ENCODE measurements around the gene OGT. TPM values are rescaled to one million over a fixed set of nuclear protein-coding genes. Genes with fewer than 3 reads are reported as not detected.
A peak's percentile ranks its signal among the peaks of the same experiment; 100 is the strongest.

Gene OGT
- polyA plus RNA-seq, 1 experiment: 252 TPM

GRCh38 chrX:71532078-71532752 lies 689 bp upstream of the OGT start:
- Histone ChIP-seq H3K27me3 (ENCODE audit: control insufficient read depth, insufficient read depth, low read length) (no peaks in the 10 kb centered on the region), H3K4me3 (ENCODE audit: low read depth, low read length) (peak overlapping the region; percentile 91), H3K9me3 (ENCODE audit: control insufficient read depth, insufficient read depth, low read length) (no peaks in the 10 kb centered on the region), H3K27ac (ENCODE audit: low read depth, low read length) (peak overlapping the region; percentile 65)
- DNase-seq (ENCODE audit: low read depth, low spot score): no peak
- CTCF ChIA-PET: no interaction called here
- TF ChIP-seq CTCF (IDR thresholded peaks at IDR 0.05; ENCODE audit: low read depth, low read length): no peak
- POLR2A ChIA-PET: interaction anchor here (1.2 to 1.9 kb wide), 2 partner anchors 10 to 11 kb away, joined by 4 to 10 read pairs; no protein-coding TSS in a partner anchor

GRCh38 chrX:71533516-71533850 lies 579 bp downstream of the OGT start:
- ChIA-PET CTCF (interaction anchor here (1.5 kb wide), 1 partner anchor 119 kb away, joined by 4 read pairs; no protein-coding TSS in a partner anchor), POLR2A (interaction anchor here (1.4 to 1.9 kb wide), 2 partner anchors 9 to 168 kb away, joined by 4 to 10 read pairs; partner anchors contain the start of gene TAF1)
- H3K9me3 ChIP-seq (ENCODE audit: control insufficient read depth, insufficient read depth, low read length): no peaks in the 10 kb centered on the region
- no peaks in the 10 kb centered on the region for H3K27me3 ChIP-seq (ENCODE audit: control insufficient read depth, insufficient read depth, low read length)
- H3K4me3 ChIP-seq (ENCODE audit: low read depth, low read length): peak overlapping the region; percentile 91
- TF ChIP-seq CTCF (IDR thresholded peaks at IDR 0.05; ENCODE audit: low read depth, low read length): no peak
- H3K27ac ChIP-seq (ENCODE audit: low read depth, low read length): peak overlapping the region; percentile 68
- no peak for DNase-seq (ENCODE audit: low read depth, low spot score)

- Histone ChIP-seq H3K9me3 (ENCODE audit: control insufficient read depth, insufficient read depth, low read length) (no peaks in the 10 kb centered on the region), H3K4me3 (ENCODE audit: low read depth, low read length) (peak overlapping the region; percentile 91), H3K27ac (ENCODE audit: low read depth, low read length) (peak overlapping the region; percentile 68), H3K27me3 (ENCODE audit: control insufficient read depth, insufficient read depth, low read length) (no peaks in the 10 kb centered on the region)
- ChIA-PET POLR2A (interaction anchor here (1.4 to 1.9 kb wide), 2 partner anchors 8 to 168 kb away, joined by 4 to 10 read pairs; partner anchors contain the start of gene TAF1), CTCF (interaction anchor here (1.5 kb wide), 1 partner anchor 118 kb away, joined by 4 read pairs; no protein-coding TSS in a partner anchor)
- no peak for TF ChIP-seq CTCF (IDR thresholded peaks at IDR 0.05; ENCODE audit: low read depth, low read length)
- no peak for DNase-seq (ENCODE audit: low read depth, low spot score)
Observed at GRCh38 chrX:71533851-71534561, 1.1 kb downstream of the OGT start.

- Histone ChIP-seq H3K9me3 (ENCODE audit: control insufficient read depth, insufficient read depth, low read length) (no peaks in the 10 kb centered on the region), H3K4me3 (ENCODE audit: low read depth, low read length) (peak overlapping the region; percentile 91), H3K27ac (ENCODE audit: low read depth, low read length) (no peak overlapping the region), H3K27me3 (ENCODE audit: control insufficient read depth, insufficient read depth, low read length) (no peaks in the 10 kb centered on the region)
- no peak for TF ChIP-seq CTCF (IDR thresholded peaks at IDR 0.05; ENCODE audit: low read depth, low read length)
- POLR2A ChIA-PET: interaction anchor here (1.4 kb wide), 1 partner anchor 169 kb away, joined by 4 read pairs; the partner anchor contains the start of gene TAF1
- CTCF ChIA-PET: interaction anchor here (0.5 to 1.5 kb wide), 2 partner anchors 113 to 117 kb away, joined by 4 read pairs; no protein-coding TSS in a partner anchor
- DNase-seq (ENCODE audit: low read depth, low spot score): no peak
Observed at GRCh38 chrX:71534773-71535544, 2.1 kb downstream of the OGT start.
